Trophoblast cell (in vitro differentiated cells and primary cell): ENCODE data around the gene CGNL1.

Source experiments
- DNase-seq, 2 donors: peaks; one replicate each; pipeline ENCODE4 v3.0.0-alpha.2; 2016
- H2AFZ ChIP-seq: 2 replicates; pipeline ENCODE4 v1.6.1; 2013; ENCODE audit warnings: low read length, moderate library complexity, mild to moderate bottlenecking; ENCODE audit not compliant: insufficient read depth, poor library complexity
- H2AK5ac ChIP-seq: 2 replicates; pipeline ENCODE4 v1.6.1; 2013; ENCODE audit warnings: mild to moderate bottlenecking, low read length
- H2BK120ac ChIP-seq: 2 replicates; pipeline ENCODE4 v1.6.1; 2013; ENCODE audit warnings: low read length, mild to moderate bottlenecking, moderate library complexity; ENCODE audit not compliant: insufficient read depth, poor library complexity
- H2BK12ac ChIP-seq: 2 replicates; pipeline ENCODE4 v1.6.1; 2013; ENCODE audit warnings: mild to moderate bottlenecking, low read length, moderate library complexity
- H2BK5ac ChIP-seq: 2 replicates; pipeline ENCODE4 v1.6.1; 2013; ENCODE audit warnings: low read length, low read depth, moderate library complexity, mild to moderate bottlenecking; ENCODE audit not compliant: poor library complexity
- H3K14ac ChIP-seq: 2 replicates; pipeline ENCODE4 v1.6.1; 2013; ENCODE audit warnings: mild to moderate bottlenecking, low read length
- H3K18ac ChIP-seq: 2 replicates; pipeline ENCODE4 v1.6.1; 2013; ENCODE audit warnings: mild to moderate bottlenecking, low read length
- H3K23ac ChIP-seq: 2 replicates; pipeline ENCODE4 v1.6.1; 2013; ENCODE audit warnings: low read length
- H3K27ac ChIP-seq: 2 replicates; pipeline ENCODE4 v1.5.1; 2013; ENCODE audit warnings: low read depth, mild to moderate bottlenecking, inconsistent platforms, low read length, moderate library complexity
- H3K27me3 ChIP-seq: 2 replicates; pipeline ENCODE4 v1.6.1; 2013; ENCODE audit warnings: inconsistent platforms, mild to moderate bottlenecking, low read length, moderate library complexity; ENCODE audit not compliant: insufficient read depth
- H3K36me3 ChIP-seq, 2 experiments: 1 replicate in 1 of 2; 2 replicates in 1 of 2; pipeline ENCODE4 v1.6.1; 2013; ENCODE audit warnings: low read length in 2 of 2, mild to moderate bottlenecking in 2 of 2, moderate library complexity in 1 of 2; ENCODE audit not compliant: insufficient read depth in 2 of 2, control insufficient read depth in 1 of 2
- H3K4ac ChIP-seq: 2 replicates; pipeline ENCODE4 v1.6.1; 2013; ENCODE audit warnings: low read depth, mild to moderate bottlenecking, low read length, moderate library complexity
- H3K4me1 ChIP-seq, 2 experiments: 1 replicate in 1 of 2; 2 replicates in 1 of 2; pipeline ENCODE4 v1.6.1; 2013; ENCODE audit warnings: low read length in 2 of 2, mild to moderate bottlenecking in 2 of 2, moderate library complexity in 1 of 2; ENCODE audit not compliant: insufficient read depth in 2 of 2, control insufficient read depth in 1 of 2
- H3K4me2 ChIP-seq: 2 replicates; pipeline ENCODE4 v1.6.1; 2013; ENCODE audit warnings: inconsistent platforms, mild to moderate bottlenecking, low read length, moderate library complexity
- H3K4me3 ChIP-seq: 2 replicates; pipeline ENCODE4 v1.5.1; 2013; ENCODE audit warnings: mild to moderate bottlenecking, low read depth, low read length, inconsistent platforms
- H3K79me1 ChIP-seq: one replicate; pipeline ENCODE4 v1.6.1; 2013; ENCODE audit warnings: low read length
- H3K79me2 ChIP-seq: 2 replicates; pipeline ENCODE4 v1.6.1; 2013; ENCODE audit warnings: low read length, mild to moderate bottlenecking; ENCODE audit not compliant: control insufficient read depth, insufficient read depth, poor library complexity
- H3K9ac ChIP-seq: 2 replicates; pipeline ENCODE4 v1.6.1; 2013; ENCODE audit warnings: mild to moderate bottlenecking, low read length
- H3K9me3 ChIP-seq: 2 replicates; pipeline ENCODE4 v1.6.1; 2013; ENCODE audit warnings: low read depth, mild to moderate bottlenecking, control low read depth, inconsistent platforms, low read length; ENCODE audit not compliant: insufficient read depth
- H4K12ac ChIP-seq: 2 replicates; pipeline ENCODE4 v1.6.1; 2013; ENCODE audit warnings: low read depth, mild to moderate bottlenecking, low read length, moderate library complexity
- H4K8ac ChIP-seq: 2 replicates; pipeline ENCODE4 v1.6.1; 2013; ENCODE audit warnings: low read depth, mild to moderate bottlenecking, low read length, moderate library complexity
- H4K91ac ChIP-seq: one replicate; pipeline ENCODE4 v1.6.1; 2013; ENCODE audit warnings: low read depth, mild to moderate bottlenecking, low read length, moderate library complexity
- WGBS: extraction: QIAGEN DNeasy Blood & Tissue Kit; methylation state at CpG from one replicate; pipeline ENCODE4 v1.1.7; 2013; ENCODE audit warnings: missing lambda C conversion rate; ENCODE audit not compliant: insufficient read length, insufficient coverage; ENCODE audit errors: extremely low coverage; 5-methylcytosine and 5-hydroxymethylcytosine counted together

The CGNL1 gene

DNA sequence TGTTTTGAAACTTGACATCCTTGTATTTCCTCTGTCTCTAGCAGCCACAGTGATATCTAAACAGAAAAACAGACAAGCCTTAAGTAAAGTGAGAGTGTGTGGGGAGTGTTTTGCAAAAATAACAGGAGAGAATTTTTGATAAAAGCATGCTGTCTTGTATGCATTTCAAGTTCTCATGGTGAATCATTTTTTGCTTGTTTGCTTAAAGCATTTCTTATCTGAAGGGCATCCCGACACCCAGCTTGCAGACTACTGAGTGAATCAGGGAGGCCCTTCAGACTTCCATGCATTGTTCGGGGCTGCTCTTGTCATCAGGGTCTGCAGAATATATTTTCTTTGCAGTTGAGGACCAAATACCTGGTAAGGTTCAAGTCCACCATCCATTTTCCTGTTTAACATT is 8.5 kb downstream of the CGNL1 start:
- no peaks in the 10 kb centered on the region for H3K79me2 ChIP-seq

DNA sequence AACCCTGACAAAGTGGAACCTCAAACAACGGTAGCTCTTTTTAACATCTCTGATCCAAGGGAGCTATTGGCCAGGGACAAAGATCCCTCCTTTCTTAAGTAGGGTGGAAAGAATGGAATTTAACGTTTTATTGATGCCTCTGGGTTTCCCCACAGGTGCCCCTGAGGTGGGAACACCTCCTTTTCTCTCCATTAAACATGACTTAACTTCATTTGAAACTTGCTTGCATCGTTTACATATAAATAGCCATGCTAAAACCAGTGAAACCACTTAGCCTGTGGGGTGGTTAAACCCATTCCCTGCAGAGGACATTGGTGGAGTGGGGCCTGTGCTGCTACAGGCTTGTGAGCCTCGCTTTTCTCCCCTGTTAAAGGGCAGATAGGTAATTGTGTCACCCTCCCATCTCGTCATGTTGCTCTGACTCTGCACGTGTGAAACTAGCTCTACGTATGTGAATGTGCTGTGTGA is 9.7 kb downstream of the CGNL1 start:
- H3K36me3 ChIP-seq = no peaks in the 10 kb centered on the region
- no peaks in the 10 kb centered on the region for H3K27me3 ChIP-seq
- H3K14ac ChIP-seq = no peak overlapping the region
- no peak overlapping the region for H3K18ac ChIP-seq
- no peak overlapping the region for H2AFZ ChIP-seq
- no peak overlapping the region for H2BK12ac ChIP-seq
- no peak overlapping the region for H3K27ac ChIP-seq
- no peak overlapping the region for H3K4me3 ChIP-seq
- H4K91ac ChIP-seq = no peak overlapping the region
- H3K23ac ChIP-seq = no peak overlapping the region
- no CpG with 5 or more reads among the region's 7 CpGs for WGBS
- no peak overlapping the region for H3K9ac ChIP-seq
- no peak overlapping the region for H2BK5ac ChIP-seq
- no peaks in the 10 kb centered on the region for H3K9me3 ChIP-seq
- DNase-seq = no peak
- H3K4me1 ChIP-seq = peaks cover 9 to 15% of the 10 kb centered on the region in 2 experiments
- no peak overlapping the region for H2BK120ac ChIP-seq
- no peak overlapping the region for H3K4ac ChIP-seq
- H3K79me1 ChIP-seq = peaks cover 6% of the 10 kb centered on the region
- H4K8ac ChIP-seq = no peak overlapping the region
- no peak overlapping the region for H4K12ac ChIP-seq
- no peaks in the 10 kb centered on the region for H3K79me2 ChIP-seq
- no peak overlapping the region for H2AK5ac ChIP-seq
- no peak overlapping the region for H3K4me2 ChIP-seq

More for the DNA sequence above, 8.5 kb downstream of the CGNL1 start:
- DNase-seq = no peak
- Histone ChIP-seq H3K9me3 (no peaks in the 10 kb centered on the region), H3K4me3 (no peak overlapping the region), H2AK5ac (no peak overlapping the region), H3K4ac (no peak overlapping the region), H3K9ac (no peak overlapping the region), H3K4me2 (no peak overlapping the region), H2BK5ac (no peak overlapping the region), H3K27me3 (no peaks in the 10 kb centered on the region), H2BK120ac (no peak overlapping the region), H3K27ac (no peak overlapping the region), H3K79me1 (peaks cover 6% of the 10 kb centered on the region), H2BK12ac (no peak overlapping the region), H4K91ac (no peak overlapping the region), H4K12ac (no peak overlapping the region), H4K8ac (no peak overlapping the region), H3K4me1 (peaks cover 9 to 14% of the 10 kb centered on the region in 2 experiments), H2AFZ (no peak overlapping the region), H3K14ac (no peak overlapping the region), H3K23ac (no peak overlapping the region), H3K18ac (no peak overlapping the region), H3K36me3 (no peaks in the 10 kb centered on the region)
- WGBS = no CpG with 5 or more reads among the region's 2 CpGs

DNA sequence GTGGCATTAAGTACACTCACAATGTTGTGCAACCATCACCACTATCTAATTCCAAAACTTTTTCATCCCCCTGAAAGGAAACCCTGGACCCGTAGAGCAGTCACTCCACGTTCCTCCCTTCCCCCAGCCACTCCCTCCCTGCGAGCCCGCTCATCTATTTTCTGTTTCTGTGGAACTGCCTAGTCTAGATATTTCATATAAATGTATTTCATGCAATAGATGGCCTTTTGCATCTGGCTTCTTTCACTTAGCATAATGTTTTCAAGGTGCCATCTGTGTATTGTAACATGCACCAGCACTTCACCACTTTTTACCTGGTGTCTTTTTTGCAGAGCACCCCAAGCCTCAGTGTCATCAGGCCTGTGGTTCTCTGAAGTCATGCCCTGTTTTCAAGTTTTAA is 10.7 kb downstream of the CGNL1 start:
- no peak overlapping the region for H2BK120ac ChIP-seq
- H3K9ac ChIP-seq = no peak overlapping the region
- H4K12ac ChIP-seq = no peak overlapping the region
- H4K91ac ChIP-seq = no peak overlapping the region
- H3K36me3 ChIP-seq = no peaks in the 10 kb centered on the region
- no CpG with 5 or more reads among the region's 4 CpGs for WGBS
- H2BK5ac ChIP-seq = no peak overlapping the region
- DNase-seq = peak in 1 of 2 donors; percentile 6
- H3K23ac ChIP-seq = no peak overlapping the region
- no peak overlapping the region for H2AK5ac ChIP-seq
- H3K18ac ChIP-seq = no peak overlapping the region
- no peak overlapping the region for H2BK12ac ChIP-seq
- H2AFZ ChIP-seq = no peak overlapping the region
- H3K27me3 ChIP-seq = no peaks in the 10 kb centered on the region
- no peaks in the 10 kb centered on the region for H3K79me2 ChIP-seq
- peaks cover 9 to 15% of the 10 kb centered on the region in 2 experiments for H3K4me1 ChIP-seq
- H3K4me2 ChIP-seq = no peak overlapping the region
- no peak overlapping the region for H3K27ac ChIP-seq
- H3K79me1 ChIP-seq = peaks cover 6% of the 10 kb centered on the region
- H4K8ac ChIP-seq = no peak overlapping the region
- H3K4me3 ChIP-seq = no peak overlapping the region
- no peak overlapping the region for H3K14ac ChIP-seq
- H3K4ac ChIP-seq = no peak overlapping the region
- no peaks in the 10 kb centered on the region for H3K9me3 ChIP-seq

DNA sequence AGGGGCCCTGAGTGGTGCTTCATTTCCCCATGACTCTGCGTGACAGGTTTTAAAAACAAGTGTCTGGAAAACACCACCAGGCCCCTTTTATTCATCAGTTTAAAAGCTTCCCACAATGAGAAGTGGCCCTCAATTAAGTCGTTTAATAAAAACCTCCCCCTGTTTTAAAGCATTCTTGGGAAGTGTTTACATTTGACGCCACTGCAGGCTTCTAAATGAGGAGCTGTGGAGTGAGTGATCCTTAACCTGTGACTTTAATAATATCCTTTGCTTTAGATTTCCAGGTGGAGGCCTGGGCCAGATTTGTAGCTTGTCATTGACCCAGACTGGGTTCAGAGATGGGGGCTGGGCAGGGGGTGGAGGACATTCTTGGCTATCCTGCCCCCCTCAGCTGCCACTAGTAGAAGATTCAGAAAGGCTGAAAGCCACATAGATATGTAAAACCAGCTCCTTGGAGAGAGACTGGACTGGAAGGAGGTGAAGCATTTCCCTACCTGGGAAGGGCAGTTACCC is 11.3 kb downstream of the CGNL1 start:
- Histone ChIP-seq H2BK120ac (no peak overlapping the region), H3K18ac (peak overlapping the region; percentile 44), H4K8ac (peak overlapping the region; percentile 58), H3K79me1 (peaks cover 6% of the 10 kb centered on the region), H3K23ac (no peak overlapping the region), H4K12ac (no peak overlapping the region), H3K4me1 (peaks cover 9 to 15% of the 10 kb centered on the region in 2 experiments), H2AK5ac (no peak overlapping the region), H3K27ac (peak overlapping the region; percentile 27), H3K14ac (peak overlapping the region; percentile 41), H2BK5ac (no peak overlapping the region), H3K4ac (peak overlapping the region; percentile 22), H3K79me2 (no peaks in the 10 kb centered on the region), H3K4me3 (no peak overlapping the region), H3K9me3 (no peaks in the 10 kb centered on the region), H3K9ac (no peak overlapping the region), H3K27me3 (no peaks in the 10 kb centered on the region), H2AFZ (no peak overlapping the region), H3K36me3 (no peaks in the 10 kb centered on the region), H3K4me2 (peak overlapping the region; percentile 24), H2BK12ac (no peak overlapping the region), H4K91ac (peak overlapping the region; percentile 60)
- WGBS = no CpG with 5 or more reads among the region's 3 CpGs
- no peak for DNase-seq
